ENCODE data around the gene MMP11. TPM values are rescaled to one million over a fixed set of nuclear protein-coding genes. Genes with fewer than 3 reads are reported as not detected.

Gene MMP11
- total RNA-seq, 1 experiment from 2014 or later, result 7.4 TPM

DNA sequence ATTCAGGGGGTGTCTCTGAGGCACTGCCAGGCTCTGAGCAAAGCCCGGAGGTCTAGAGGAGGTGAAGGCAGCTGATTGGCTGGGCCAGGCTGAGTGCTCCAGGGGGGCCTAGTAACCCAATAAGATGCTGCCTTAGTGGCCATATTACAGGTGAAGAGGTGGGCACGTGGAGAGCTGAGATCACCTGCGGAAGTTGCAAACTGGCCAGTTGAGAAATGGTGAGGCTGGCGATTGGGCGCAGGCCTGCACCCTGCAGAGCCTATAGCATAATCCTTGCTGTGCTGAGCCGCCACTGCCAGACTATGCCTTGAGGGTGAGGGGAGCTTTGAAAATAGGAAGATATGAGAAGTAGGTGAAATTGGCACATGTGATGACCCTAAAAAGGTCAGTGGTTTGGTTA is 44.5 kb downstream of the MMP11 start:
- ATAC-seq (no peak), DNase-seq (ENCODE audit: low read depth, low spot score) (no peak)
- Histone ChIP-seq H3K27ac (ENCODE audit: low read depth, low read length) (no peak overlapping the region), H3K9me2 (ENCODE audit: insufficient read depth) (no peaks in the 10 kb centered on the region), H3K36me3 (ENCODE audit: control insufficient read depth in 1 of 2, insufficient read depth in 2 of 2, low read length in 2 of 2) (peaks cover 9 to 11% of the 10 kb centered on the region in 2 experiments), H2AFZ (ENCODE audit: low read depth, low read length, poor library complexity, severe bottlenecking) (no peak overlapping the region), H3K79me2 (ENCODE audit: insufficient read depth, low read length) (no peaks in the 10 kb centered on the region), H3K9me3 (ENCODE audit: control insufficient read depth in 1 of 2, insufficient read depth in 1 of 2, low read depth in 1 of 2, low read length in 2 of 2) (no peaks in the 10 kb centered on the region), H3K4me1 (ENCODE audit: control insufficient read depth in 1 of 2, insufficient read depth in 2 of 2, low read length in 2 of 2) (no peaks in the 10 kb centered on the region), H4K20me1 (ENCODE audit: insufficient read depth) (no peaks in the 10 kb centered on the region), H3K4me3 (replicated peaks in 1 of 2; ENCODE audit: low read depth in 1 of 2, low read length in 2 of 2) (no peak overlapping the region), H3K27me3 (ENCODE audit: insufficient read depth, low read length) (no peaks in the 10 kb centered on the region), H3K4me2 (ENCODE audit: low read length) (no peak overlapping the region), H3K9ac (ENCODE audit: low read length) (no peak overlapping the region)
- CTCF ChIA-PET, result no interaction called here
- intact Hi-C loops (cut with micrococcal nuclease), result no loop called here
- TF ChIP-seq CEBPB (IDR thresholded peaks at IDR 0.05; ENCODE audit: low read depth) (no peak), POLR2AphosphoS5 (IDR thresholded peaks at IDR 0.05; ENCODE audit: low read depth, low read length) (no peak), JUND (IDR thresholded peaks at IDR 0.05) (no peak), ELF1 (IDR thresholded peaks at IDR 0.05; ENCODE audit: borderline replicate concordance, low read depth) (no peak), SIN3A (IDR thresholded peaks at IDR 0.05; ENCODE audit: low read depth) (no peak), ZNF274 (IDR thresholded peaks at IDR 0.05; ENCODE audit: low read depth, low read length) (no peak), SP1 (IDR thresholded peaks at IDR 0.05; ENCODE audit: low read depth) (no peak), POLR2A (IDR thresholded peaks at IDR 0.05; ENCODE audit: borderline replicate concordance, extremely low read depth, insufficient read depth, insufficient read length) (no peak), FOSL1 (IDR thresholded peaks at IDR 0.05; ENCODE audit: low read depth) (no peak), SRF (IDR thresholded peaks at IDR 0.05; ENCODE audit: low read depth) (no peak), RAD21 (IDR thresholded peaks at IDR 0.05; ENCODE audit: low read depth) (no peak), EZH2phosphoT487 (IDR thresholded peaks at IDR 0.05; ENCODE audit: borderline replicate concordance) (no peak), ZFX (IDR thresholded peaks at IDR 0.05) (no peak), CBX3 (IDR thresholded peaks at IDR 0.05; ENCODE audit: low read depth) (no peak)
- TF ChIP-seq, protein P1, sequence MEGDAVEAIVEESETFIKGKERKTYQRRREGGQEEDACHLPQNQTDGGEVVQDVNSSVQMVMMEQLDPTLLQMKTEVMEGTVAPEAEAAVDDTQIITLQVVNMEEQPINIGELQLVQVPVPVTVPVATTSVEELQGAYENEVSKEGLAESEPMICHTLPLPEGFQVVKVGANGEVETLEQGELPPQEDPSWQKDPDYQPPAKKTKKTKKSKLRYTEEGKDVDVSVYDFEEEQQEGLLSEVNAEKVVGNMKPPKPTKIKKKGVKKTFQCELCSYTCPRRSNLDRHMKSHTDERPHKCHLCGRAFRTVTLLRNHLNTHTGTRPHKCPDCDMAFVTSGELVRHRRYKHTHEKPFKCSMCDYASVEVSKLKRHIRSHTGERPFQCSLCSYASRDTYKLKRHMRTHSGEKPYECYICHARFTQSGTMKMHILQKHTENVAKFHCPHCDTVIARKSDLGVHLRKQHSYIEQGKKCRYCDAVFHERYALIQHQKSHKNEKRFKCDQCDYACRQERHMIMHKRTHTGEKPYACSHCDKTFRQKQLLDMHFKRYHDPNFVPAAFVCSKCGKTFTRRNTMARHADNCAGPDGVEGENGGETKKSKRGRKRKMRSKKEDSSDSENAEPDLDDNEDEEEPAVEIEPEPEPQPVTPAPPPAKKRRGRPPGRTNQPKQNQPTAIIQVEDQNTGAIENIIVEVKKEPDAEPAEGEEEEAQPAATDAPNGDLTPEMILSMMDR (IDR thresholded peaks at IDR 0.05 in 2 of 3, conservative IDR thresholded peaks at IDR 0.05 in 1 of 3; ENCODE audit: borderline replicate concordance in 1 of 3, insufficient read depth in 1 of 3, low read depth in 2 of 3, low read length in 2 of 3), result no peak
- TF ChIP-seq, protein P2, sequence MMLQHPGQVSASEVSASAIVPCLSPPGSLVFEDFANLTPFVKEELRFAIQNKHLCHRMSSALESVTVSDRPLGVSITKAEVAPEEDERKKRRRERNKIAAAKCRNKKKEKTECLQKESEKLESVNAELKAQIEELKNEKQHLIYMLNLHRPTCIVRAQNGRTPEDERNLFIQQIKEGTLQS (IDR thresholded peaks at IDR 0.05), result no peak
- TF ChIP-seq, protein P3, sequence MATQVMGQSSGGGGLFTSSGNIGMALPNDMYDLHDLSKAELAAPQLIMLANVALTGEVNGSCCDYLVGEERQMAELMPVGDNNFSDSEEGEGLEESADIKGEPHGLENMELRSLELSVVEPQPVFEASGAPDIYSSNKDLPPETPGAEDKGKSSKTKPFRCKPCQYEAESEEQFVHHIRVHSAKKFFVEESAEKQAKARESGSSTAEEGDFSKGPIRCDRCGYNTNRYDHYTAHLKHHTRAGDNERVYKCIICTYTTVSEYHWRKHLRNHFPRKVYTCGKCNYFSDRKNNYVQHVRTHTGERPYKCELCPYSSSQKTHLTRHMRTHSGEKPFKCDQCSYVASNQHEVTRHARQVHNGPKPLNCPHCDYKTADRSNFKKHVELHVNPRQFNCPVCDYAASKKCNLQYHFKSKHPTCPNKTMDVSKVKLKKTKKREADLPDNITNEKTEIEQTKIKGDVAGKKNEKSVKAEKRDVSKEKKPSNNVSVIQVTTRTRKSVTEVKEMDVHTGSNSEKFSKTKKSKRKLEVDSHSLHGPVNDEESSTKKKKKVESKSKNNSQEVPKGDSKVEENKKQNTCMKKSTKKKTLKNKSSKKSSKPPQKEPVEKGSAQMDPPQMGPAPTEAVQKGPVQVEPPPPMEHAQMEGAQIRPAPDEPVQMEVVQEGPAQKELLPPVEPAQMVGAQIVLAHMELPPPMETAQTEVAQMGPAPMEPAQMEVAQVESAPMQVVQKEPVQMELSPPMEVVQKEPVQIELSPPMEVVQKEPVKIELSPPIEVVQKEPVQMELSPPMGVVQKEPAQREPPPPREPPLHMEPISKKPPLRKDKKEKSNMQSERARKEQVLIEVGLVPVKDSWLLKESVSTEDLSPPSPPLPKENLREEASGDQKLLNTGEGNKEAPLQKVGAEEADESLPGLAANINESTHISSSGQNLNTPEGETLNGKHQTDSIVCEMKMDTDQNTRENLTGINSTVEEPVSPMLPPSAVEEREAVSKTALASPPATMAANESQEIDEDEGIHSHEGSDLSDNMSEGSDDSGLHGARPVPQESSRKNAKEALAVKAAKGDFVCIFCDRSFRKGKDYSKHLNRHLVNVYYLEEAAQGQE (IDR thresholded peaks at IDR 0.05; ENCODE audit: low read depth), result no peak
- TF ChIP-seq, protein P4, sequence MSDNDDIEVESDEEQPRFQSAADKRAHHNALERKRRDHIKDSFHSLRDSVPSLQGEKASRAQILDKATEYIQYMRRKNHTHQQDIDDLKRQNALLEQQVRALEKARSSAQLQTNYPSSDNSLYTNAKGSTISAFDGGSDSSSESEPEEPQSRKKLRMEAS (IDR thresholded peaks at IDR 0.05), result no peak
- TF ChIP-seq, protein P5, sequence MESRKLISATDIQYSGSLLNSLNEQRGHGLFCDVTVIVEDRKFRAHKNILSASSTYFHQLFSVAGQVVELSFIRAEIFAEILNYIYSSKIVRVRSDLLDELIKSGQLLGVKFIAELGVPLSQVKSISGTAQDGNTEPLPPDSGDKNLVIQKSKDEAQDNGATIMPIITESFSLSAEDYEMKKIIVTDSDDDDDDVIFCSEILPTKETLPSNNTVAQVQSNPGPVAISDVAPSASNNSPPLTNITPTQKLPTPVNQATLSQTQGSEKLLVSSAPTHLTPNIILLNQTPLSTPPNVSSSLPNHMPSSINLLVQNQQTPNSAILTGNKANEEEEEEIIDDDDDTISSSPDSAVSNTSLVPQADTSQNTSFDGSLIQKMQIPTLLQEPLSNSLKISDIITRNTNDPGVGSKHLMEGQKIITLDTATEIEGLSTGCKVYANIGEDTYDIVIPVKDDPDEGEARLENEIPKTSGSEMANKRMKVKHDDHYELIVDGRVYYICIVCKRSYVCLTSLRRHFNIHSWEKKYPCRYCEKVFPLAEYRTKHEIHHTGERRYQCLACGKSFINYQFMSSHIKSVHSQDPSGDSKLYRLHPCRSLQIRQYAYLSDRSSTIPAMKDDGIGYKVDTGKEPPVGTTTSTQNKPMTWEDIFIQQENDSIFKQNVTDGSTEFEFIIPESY (IDR thresholded peaks at IDR 0.05; ENCODE audit: extremely low read depth, insufficient replicate concordance, low read length), result no peak
- BruUV-seq (replicated peaks), result no TSS peak
- RAD21 ChIA-PET (ENCODE audit: low non-redundant PET in 1 of 2, low total read pairs in 2 of 2, uncharacterized antibody in 2 of 2, unreplicated experiment in 2 of 2), result no interaction called here
- POLR2A ChIA-PET, result no interaction called here

All from HCT116 (cell line).